Neural cell (in vitro differentiated cells): ENCODE results near the gene DYNC1LI2. TPM values are rescaled to one million over a fixed set of nuclear protein-coding genes. Genes with fewer than 3 reads are reported as not detected.

Experiments
- H2AFZ ChIP-seq: fragments of 200-600, 300-800 bp; sonication (generic), shearing (Covaris generic); 2 replicates; pipeline ENCODE4 v1.6.0; 2014; ENCODE audit warnings: low read depth, mild to moderate bottlenecking, antibody characterized with exemption, low read length, moderate library complexity
- H3F3A ChIP-seq: fragments of 200-600 bp; shearing (Covaris generic); 2 replicates; pipeline ENCODE4 v1.6.1; 2016; ENCODE audit warnings: mild to moderate bottlenecking, moderate library complexity, mixed read lengths, antibody characterized with exemption, low read length; ENCODE audit not compliant: insufficient read depth, poor library complexity, severe bottlenecking
- H3K27ac ChIP-seq: fragments of 200-600, 300-800 bp; sonication (generic), shearing (Covaris generic); 2 replicates; pipeline ENCODE4 v1.5.1; 2014; ENCODE audit warnings: mild to moderate bottlenecking, low read length, moderate library complexity
- H3K27me3 ChIP-seq: fragments of 300-800, 200-600 bp; sonication (generic), shearing (Covaris generic); 2 replicates; pipeline ENCODE4 v1.6.0; 2014; ENCODE audit warnings: mild to moderate bottlenecking, low read depth, low read length, moderate library complexity; ENCODE audit not compliant: insufficient read depth
- H3K36me3 ChIP-seq: fragments of 300-800, 200-600 bp; sonication (generic), shearing (Covaris generic); 2 replicates; pipeline ENCODE4 v1.5.1; 2014; ENCODE audit warnings: mild to moderate bottlenecking, antibody characterized with exemption, low read length, moderate library complexity; ENCODE audit not compliant: insufficient read depth
- H3K4me2 ChIP-seq: fragments of 300-800, 200-600 bp; sonication (generic), shearing (Covaris generic); 2 replicates; pipeline ENCODE4 v1.6.0; 2014; ENCODE audit warnings: mild to moderate bottlenecking, low read length
- H3K4me3 ChIP-seq: fragments of 300-800, 200-600 bp; sonication (generic), shearing (Covaris generic); 2 replicates; pipeline ENCODE4 v1.5.1; 2014; ENCODE audit warnings: mild to moderate bottlenecking, low read length, moderate library complexity
- H3K79me2 ChIP-seq: fragments of 200-600 bp; shearing (Covaris generic); replicated peaks from 2 replicates; pipeline ENCODE4 v1.6.0; 2014; ENCODE audit warnings: mild to moderate bottlenecking, low read length, moderate library complexity; ENCODE audit not compliant: insufficient read depth
- H3K9ac ChIP-seq: fragments of 300-800, 200-600 bp; sonication (generic), shearing (Covaris generic); 2 replicates; pipeline ENCODE4 v1.6.1; 2016; ENCODE audit warnings: mild to moderate bottlenecking, low read length, mixed read lengths
- H3K9me2 ChIP-seq: fragments of 200-600 bp; shearing (Covaris generic); 2 replicates; pipeline ENCODE4 v1.6.1; 2016; ENCODE audit warnings: mild to moderate bottlenecking, low read length, mixed read lengths; ENCODE audit not compliant: insufficient read depth
- H3K9me3 ChIP-seq: fragments of 200-600, 300-800 bp; sonication (generic), shearing (Covaris generic); 2 replicates; pipeline ENCODE4 v1.6.1; 2016; ENCODE audit warnings: mild to moderate bottlenecking, mixed run types, low read length, moderate library complexity, mixed read lengths
- H4K20me1 ChIP-seq: fragments of 200-600 bp; shearing (Covaris generic); 2 replicates; pipeline ENCODE4 v1.6.1; 2016; ENCODE audit warnings: mild to moderate bottlenecking, mixed run types; ENCODE audit not compliant: insufficient read depth
- EP300 ChIP-seq: fragments of 450-650 bp; conservative IDR thresholded peaks from 2 replicates; pipeline ENCODE4 v1.6.1; 2014; ENCODE audit warnings: antibody characterized with exemption, mild to moderate bottlenecking, moderate library complexity; ENCODE audit not compliant: poor library complexity, severe bottlenecking
- EZH2 ChIP-seq: fragments of 200-600, 300-800 bp; shearing (Covaris generic), sonication (generic); IDR thresholded peaks from 2 replicates; pipeline ENCODE4 v1.6.1; 2014; ENCODE audit warnings: antibody characterized with exemption, low read length, borderline replicate concordance, mild to moderate bottlenecking; ENCODE audit not compliant: insufficient read depth, poor library complexity, severe bottlenecking
- MXI1 ChIP-seq: fragments of 450-650 bp; conservative IDR thresholded peaks from 2 replicates; pipeline ENCODE4 v1.6.1; 2014; ENCODE audit warnings: antibody characterized with exemption, mild to moderate bottlenecking; ENCODE audit not compliant: poor library complexity, severe bottlenecking
- POLR2AphosphoS5 ChIP-seq: IDR thresholded peaks from 2 replicates; pipeline ENCODE4 v1.6.1; 2012
- RAD21 ChIP-seq: fragments of 450-650 bp; conservative IDR thresholded peaks from 2 replicates; pipeline ENCODE4 v1.6.1; 2014; ENCODE audit warnings: antibody characterized with exemption, mild to moderate bottlenecking, moderate library complexity
- SMC3 ChIP-seq: fragments of 450-650 bp; conservative IDR thresholded peaks from 2 replicates; pipeline ENCODE4 v1.6.1; 2014; ENCODE audit warnings: antibody characterized with exemption, mild to moderate bottlenecking, moderate library complexity; ENCODE audit not compliant: poor library complexity
- TAF1 ChIP-seq: IDR thresholded peaks from 2 replicates; pipeline ENCODE4 v1.6.1; 2012; ENCODE audit warnings: low read depth
- polyA plus RNA-seq: library from polyadenylated mRNA; depleted of rRNA; stranded (reverse); fragments of >200 nt; gene quantifications from 2 replicates; pipeline ENCODE4 v1.2.3, GENCODE V29; 2014
- TF ChIP-seq, protein P1 (sequence below): IDR thresholded peaks from 2 replicates; pipeline ENCODE4 v1.6.1; 2012; ENCODE audit warnings: borderline replicate concordance
- TF ChIP-seq, protein P2 (sequence below): fragments of 450-650 bp; IDR thresholded peaks from 2 replicates; pipeline ENCODE4 v1.5.1; 2014; ENCODE audit warnings: antibody characterized with exemption, mild to moderate bottlenecking, moderate library complexity; ENCODE audit not compliant: poor library complexity, severe bottlenecking

DYNC1LI2 gene
- polyA plus RNA-seq, 1 donor from 2014 or later: 249 TPM

- no peaks in the 10 kb centered on the region for H3K27me3 ChIP-seq
- no peaks in the 10 kb centered on the region for H3K9me2 ChIP-seq
- no peak overlapping the region for H3K27ac ChIP-seq
- H3K4me2 ChIP-seq: no peak overlapping the region
- TF ChIP-seq MXI1: no peak
- TF ChIP-seq, protein P1, sequence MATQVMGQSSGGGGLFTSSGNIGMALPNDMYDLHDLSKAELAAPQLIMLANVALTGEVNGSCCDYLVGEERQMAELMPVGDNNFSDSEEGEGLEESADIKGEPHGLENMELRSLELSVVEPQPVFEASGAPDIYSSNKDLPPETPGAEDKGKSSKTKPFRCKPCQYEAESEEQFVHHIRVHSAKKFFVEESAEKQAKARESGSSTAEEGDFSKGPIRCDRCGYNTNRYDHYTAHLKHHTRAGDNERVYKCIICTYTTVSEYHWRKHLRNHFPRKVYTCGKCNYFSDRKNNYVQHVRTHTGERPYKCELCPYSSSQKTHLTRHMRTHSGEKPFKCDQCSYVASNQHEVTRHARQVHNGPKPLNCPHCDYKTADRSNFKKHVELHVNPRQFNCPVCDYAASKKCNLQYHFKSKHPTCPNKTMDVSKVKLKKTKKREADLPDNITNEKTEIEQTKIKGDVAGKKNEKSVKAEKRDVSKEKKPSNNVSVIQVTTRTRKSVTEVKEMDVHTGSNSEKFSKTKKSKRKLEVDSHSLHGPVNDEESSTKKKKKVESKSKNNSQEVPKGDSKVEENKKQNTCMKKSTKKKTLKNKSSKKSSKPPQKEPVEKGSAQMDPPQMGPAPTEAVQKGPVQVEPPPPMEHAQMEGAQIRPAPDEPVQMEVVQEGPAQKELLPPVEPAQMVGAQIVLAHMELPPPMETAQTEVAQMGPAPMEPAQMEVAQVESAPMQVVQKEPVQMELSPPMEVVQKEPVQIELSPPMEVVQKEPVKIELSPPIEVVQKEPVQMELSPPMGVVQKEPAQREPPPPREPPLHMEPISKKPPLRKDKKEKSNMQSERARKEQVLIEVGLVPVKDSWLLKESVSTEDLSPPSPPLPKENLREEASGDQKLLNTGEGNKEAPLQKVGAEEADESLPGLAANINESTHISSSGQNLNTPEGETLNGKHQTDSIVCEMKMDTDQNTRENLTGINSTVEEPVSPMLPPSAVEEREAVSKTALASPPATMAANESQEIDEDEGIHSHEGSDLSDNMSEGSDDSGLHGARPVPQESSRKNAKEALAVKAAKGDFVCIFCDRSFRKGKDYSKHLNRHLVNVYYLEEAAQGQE: no peak
- no peak for TF ChIP-seq TAF1
- no peak for TF ChIP-seq EP300
- no peak for TF ChIP-seq POLR2AphosphoS5
- TF ChIP-seq SMC3: no peak
- no peak for TF ChIP-seq RAD21
- no peak for TF ChIP-seq EZH2
- H4K20me1 ChIP-seq: no peaks in the 10 kb centered on the region
- no peaks in the 10 kb centered on the region for H3F3A ChIP-seq
- no peak overlapping the region for H3K9ac ChIP-seq
- no peak overlapping the region for H2AFZ ChIP-seq
- no peaks in the 10 kb centered on the region for H3K79me2 ChIP-seq
- no peak overlapping the region for H3K4me3 ChIP-seq
- no peaks in the 10 kb centered on the region for H3K9me3 ChIP-seq
- H3K36me3 ChIP-seq: no peaks in the 10 kb centered on the region
Observed at GRCh38 chr16:66706506-66706880, 44.9 kb downstream of the DYNC1LI2 start.

GRCh38 chr16:66705790-66706505 is 45.5 kb downstream of the DYNC1LI2 start:
- Histone ChIP-seq H3K27me3 (no peaks in the 10 kb centered on the region), H3K4me3 (no peak overlapping the region), H3K9me3 (no peaks in the 10 kb centered on the region), H2AFZ (no peak overlapping the region), H3K9me2 (no peaks in the 10 kb centered on the region), H4K20me1 (no peaks in the 10 kb centered on the region), H3F3A (no peaks in the 10 kb centered on the region), H3K36me3 (no peaks in the 10 kb centered on the region), H3K27ac (no peak overlapping the region), H3K4me2 (no peak overlapping the region), H3K9ac (no peak overlapping the region), H3K79me2 (no peaks in the 10 kb centered on the region)
- TF ChIP-seq, protein P2, sequence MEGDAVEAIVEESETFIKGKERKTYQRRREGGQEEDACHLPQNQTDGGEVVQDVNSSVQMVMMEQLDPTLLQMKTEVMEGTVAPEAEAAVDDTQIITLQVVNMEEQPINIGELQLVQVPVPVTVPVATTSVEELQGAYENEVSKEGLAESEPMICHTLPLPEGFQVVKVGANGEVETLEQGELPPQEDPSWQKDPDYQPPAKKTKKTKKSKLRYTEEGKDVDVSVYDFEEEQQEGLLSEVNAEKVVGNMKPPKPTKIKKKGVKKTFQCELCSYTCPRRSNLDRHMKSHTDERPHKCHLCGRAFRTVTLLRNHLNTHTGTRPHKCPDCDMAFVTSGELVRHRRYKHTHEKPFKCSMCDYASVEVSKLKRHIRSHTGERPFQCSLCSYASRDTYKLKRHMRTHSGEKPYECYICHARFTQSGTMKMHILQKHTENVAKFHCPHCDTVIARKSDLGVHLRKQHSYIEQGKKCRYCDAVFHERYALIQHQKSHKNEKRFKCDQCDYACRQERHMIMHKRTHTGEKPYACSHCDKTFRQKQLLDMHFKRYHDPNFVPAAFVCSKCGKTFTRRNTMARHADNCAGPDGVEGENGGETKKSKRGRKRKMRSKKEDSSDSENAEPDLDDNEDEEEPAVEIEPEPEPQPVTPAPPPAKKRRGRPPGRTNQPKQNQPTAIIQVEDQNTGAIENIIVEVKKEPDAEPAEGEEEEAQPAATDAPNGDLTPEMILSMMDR: no peak
- TF ChIP-seq MXI1 (no peak), SMC3 (no peak), EZH2 (no peak), RAD21 (no peak), POLR2AphosphoS5 (no peak), EP300 (no peak), TAF1 (no peak)
- TF ChIP-seq, protein P1: no peak
